ENCODE results near the gene ZBTB7C. TPM values are rescaled to one million over a fixed set of nuclear protein-coding genes. Genes with fewer than 3 reads are reported as not detected.

Gene ZBTB7C
- total and polyA plus RNA-seq, 10 of the 15 experiments (the other 5 are each of a cell fraction or from before 2014, with no cell fraction given): under 0.01 to 0.08 (median 0.01) TPM; not detected in 7

GRCh38 chr18:48339692-48340091, 69.5 kb downstream of the ZBTB7C start:
- BruUV-seq (replicated peaks): no TSS peak
- H3K36me3 ChIP-seq (ENCODE audit: control insufficient read depth in 2 of 2, insufficient read depth in 2 of 2, low read length in 1 of 2): no peaks in the 10 kb centered on the region
- ATAC-seq (no peak), DNase-seq (ENCODE audit: low read depth, low spot score) (no peak), FAIRE-seq (no peak)
- no peak overlapping the region for H2AFZ ChIP-seq (ENCODE audit: control insufficient read depth, low read depth, low read length)
- CTCF ChIA-PET: interaction anchor here (1.5 kb wide), 1 partner anchor 35 kb away, joined by 3 read pairs; no protein-coding TSS in a partner anchor
- RAD21 ChIA-PET (ENCODE audit: unreplicated experiment): no interaction called here
- H3K27ac ChIP-seq (ENCODE audit: control insufficient read depth, insufficient read depth): no peak overlapping the region
- TF ChIP-seq CUX1 (IDR thresholded peaks at IDR 0.05; ENCODE audit: insufficient replicate concordance, low read depth, low read length) (no peak), ZNF384 (IDR thresholded peaks at IDR 0.05; ENCODE audit: borderline replicate concordance, low read depth, low read length) (no peak), MAX (IDR thresholded peaks at IDR 0.05; ENCODE audit: low read depth, low read length) (no peak), BCLAF1 (IDR thresholded peaks at IDR 0.05) (no peak), CEBPZ (IDR thresholded peaks at IDR 0.05; ENCODE audit: low read depth, low read length) (no peak), IKZF1 (conservative IDR thresholded peaks at IDR 0.05) (no peak), FOS (IDR thresholded peaks at IDR 0.05; ENCODE audit: borderline replicate concordance, extremely low read depth, insufficient read length) (no peak), SMC3 (IDR thresholded peaks at IDR 0.05; ENCODE audit: borderline replicate concordance, low read length) (no peak), BHLHE40 (IDR thresholded peaks at IDR 0.05; ENCODE audit: borderline replicate concordance in 1 of 2, low read depth in 2 of 2, low read length in 1 of 2) (no peak), CHD4 (IDR thresholded peaks at IDR 0.05) (no peak)
- H3K4me3 ChIP-seq: no peak overlapping the region
- no peaks in the 10 kb centered on the region for H3K79me2 ChIP-seq (ENCODE audit: control insufficient read depth, insufficient read depth, low read length)
- POLR2A ChIA-PET: no interaction called here
- no peak overlapping the region for H3K9ac ChIP-seq (ENCODE audit: control insufficient read depth, insufficient read depth, low read length)
- no peaks in the 10 kb centered on the region for H3K9me3 ChIP-seq (replicated peaks; ENCODE audit: control insufficient read depth, insufficient read depth, low read length)
- WGBS (ENCODE audit: insufficient coverage, insufficient replicate concordance, low lambda C conversion rate, missing lambda C conversion rate): 22% methylated on average over 4 of the region's 4 CpGs
- in situ Hi-C loops (cut with MboI): no loop called here
- no peaks in the 10 kb centered on the region for H3K4me1 ChIP-seq (ENCODE audit: control insufficient read depth, insufficient read depth, low read length)
- no peak overlapping the region for H3K4me2 ChIP-seq (ENCODE audit: control insufficient read depth, insufficient read depth)
- H4K20me1 ChIP-seq (ENCODE audit: control insufficient read depth, insufficient read depth): no peaks in the 10 kb centered on the region
- intact Hi-C loops (cut with micrococcal nuclease; ENCODE audit: unreplicated experiment): no loop called here
- H3K27me3 ChIP-seq (replicated peaks in 1 of 2; ENCODE audit: control insufficient read depth in 2 of 2, insufficient read depth in 2 of 2, low read length in 1 of 2): peaks cover 0 to 2% of the 10 kb centered on the region in 2 experiments; a peak in 1 of 4 replicates
- SMC1A ChIA-PET (ENCODE audit: uncharacterized antibody, unreplicated experiment): no interaction called here

Data from GM12878 (cell line).